H9 (cell line): ENCODE results near the gene TSR1. TPM values are rescaled to one million over a fixed set of nuclear protein-coding genes. Genes with fewer than 3 reads are reported as not detected.

Experiments
- DNase-seq: peaks from one replicate; pipeline ENCODE4 v3.0.0-alpha.2; 2017
- H2AFZ ChIP-seq: one replicate; pipeline ENCODE4 v1.6.1; 2013; ENCODE audit warnings: mild to moderate bottlenecking, low read length, control low read depth, moderate library complexity
- H2AK5ac ChIP-seq: 2 replicates; pipeline ENCODE4 v1.6.1; 2013; ENCODE audit warnings: low read length, control low read depth, mixed read lengths; ENCODE audit not compliant: insufficient read length
- H2BK120ac ChIP-seq: one replicate; pipeline ENCODE4 v1.6.1; 2013; ENCODE audit warnings: low read depth, mild to moderate bottlenecking, low read length, control low read depth, inconsistent platforms; ENCODE audit not compliant: poor library complexity, severe bottlenecking
- H2BK12ac ChIP-seq: 2 replicates; pipeline ENCODE4 v1.6.1; 2013; ENCODE audit warnings: low read length, control low read depth, mixed read lengths, low read depth; ENCODE audit not compliant: insufficient read length
- H2BK15ac ChIP-seq: 2 replicates; pipeline ENCODE4 v1.6.1; 2013; ENCODE audit warnings: low read depth, low read length, control low read depth
- H2BK20ac ChIP-seq: one replicate; pipeline ENCODE4 v1.6.1; 2013; ENCODE audit warnings: low read depth, mild to moderate bottlenecking, low read length, control low read depth, inconsistent platforms; ENCODE audit not compliant: poor library complexity, severe bottlenecking
- H2BK5ac ChIP-seq: 2 replicates; pipeline ENCODE4 v1.6.1; 2013; ENCODE audit warnings: low read length, control low read depth, mixed read lengths; ENCODE audit not compliant: insufficient read length
- H3K14ac ChIP-seq: 2 replicates; pipeline ENCODE4 v1.6.1; 2013; ENCODE audit warnings: low read length, control low read depth; ENCODE audit not compliant: insufficient read depth
- H3K18ac ChIP-seq: 2 replicates; pipeline ENCODE4 v1.6.1; 2013; ENCODE audit warnings: low read depth, mild to moderate bottlenecking, mixed read lengths, low read length, control low read depth; ENCODE audit not compliant: insufficient read length
- H3K23ac ChIP-seq: 2 replicates; pipeline ENCODE4 v1.6.1; 2013; ENCODE audit warnings: low read length, control low read depth, mixed read lengths, low read depth; ENCODE audit not compliant: insufficient read length
- H3K23me2 ChIP-seq: 2 replicates; pipeline ENCODE4 v1.6.1; 2013; ENCODE audit warnings: low read depth, mild to moderate bottlenecking, mixed read lengths, low read length, control low read depth; ENCODE audit not compliant: insufficient read length, poor library complexity, severe bottlenecking
- H3K27ac ChIP-seq: 2 replicates; pipeline ENCODE4 v1.5.1; 2013; ENCODE audit warnings: low read length, control low read depth, mixed read lengths, low read depth; ENCODE audit not compliant: insufficient read length
- H3K27me3 ChIP-seq: 2 replicates; pipeline ENCODE4 v1.6.1; 2013; ENCODE audit warnings: low read length, control low read depth, inconsistent platforms; ENCODE audit not compliant: insufficient read depth
- H3K4ac ChIP-seq: 2 replicates; pipeline ENCODE4 v1.6.1; 2013; ENCODE audit warnings: low read depth, mild to moderate bottlenecking, control low read depth, inconsistent platforms, low read length, moderate library complexity
- H3K4me1 ChIP-seq: 2 replicates; pipeline ENCODE4 v1.6.1; 2013; ENCODE audit warnings: low read length, control low read depth, inconsistent platforms; ENCODE audit not compliant: insufficient read depth
- H3K4me2 ChIP-seq: 2 replicates; pipeline ENCODE4 v1.6.1; 2013; ENCODE audit warnings: low read length, control low read depth, mixed read lengths; ENCODE audit not compliant: insufficient read length, insufficient read depth
- H3K56ac ChIP-seq: 2 replicates; pipeline ENCODE4 v1.6.1; 2013; ENCODE audit warnings: low read depth, mild to moderate bottlenecking, mixed read lengths, low read length, control low read depth; ENCODE audit not compliant: insufficient read length
- H3K79me1 ChIP-seq: 2 replicates; pipeline ENCODE4 v1.6.1; 2013; ENCODE audit warnings: low read depth, mild to moderate bottlenecking, moderate library complexity, low read length, control low read depth, inconsistent platforms; ENCODE audit not compliant: insufficient read depth, poor library complexity, severe bottlenecking
- H3K79me2 ChIP-seq: 2 replicates; pipeline ENCODE4 v1.6.1; 2013; ENCODE audit warnings: low read length, control low read depth, inconsistent platforms; ENCODE audit not compliant: insufficient read depth
- H3K9ac ChIP-seq: 2 replicates; pipeline ENCODE4 v1.6.1; 2013; ENCODE audit warnings: low read length, control low read depth, mixed read lengths; ENCODE audit not compliant: insufficient read length; ENCODE audit errors: extremely low read depth
- H3K9me3 ChIP-seq: one replicate; pipeline ENCODE4 v1.6.1; 2013; ENCODE audit warnings: low read depth, low read length, inconsistent platforms; ENCODE audit not compliant: control insufficient read depth
- H3T11ph ChIP-seq: one replicate; pipeline ENCODE4 v1.6.1; 2013; ENCODE audit warnings: mild to moderate bottlenecking, low read length, control low read depth, inconsistent platforms
- H4K20me1 ChIP-seq: one replicate; pipeline ENCODE4 v1.6.1; 2013; ENCODE audit not compliant: control insufficient read depth, insufficient read length, insufficient read depth
- H4K5ac ChIP-seq: 2 replicates; pipeline ENCODE4 v1.6.1; 2013; ENCODE audit warnings: low read depth, mild to moderate bottlenecking, mixed read lengths, low read length, control low read depth; ENCODE audit not compliant: insufficient read length
- H4K8ac ChIP-seq: replicated peaks from 2 replicates; pipeline ENCODE4 v1.6.1; 2013; ENCODE audit warnings: low read length, control low read depth, mixed read lengths, low read depth; ENCODE audit not compliant: insufficient read length
- H4K91ac ChIP-seq: 2 replicates; pipeline ENCODE4 v1.6.1; 2013; ENCODE audit warnings: low read depth, mild to moderate bottlenecking, moderate library complexity, mixed read lengths, low read length, control low read depth; ENCODE audit not compliant: insufficient read length
- H3K27ac Mint-ChIP-seq, 3 experiments: 2 replicates in 2 of 3; 3 replicates in 1 of 3; pipeline ENCODE4 v1.8.0; 2020 to 2021; ENCODE audit warnings: mixed read lengths in 3 of 3, mild to moderate bottlenecking in 1 of 3, moderate library complexity in 1 of 3
- H3K27me3 Mint-ChIP-seq: 2 replicates; pipeline ENCODE4 v1.8.0; 2021; ENCODE audit warnings: low read depth, mild to moderate bottlenecking, moderate library complexity, mixed read lengths
- H3K36me3 Mint-ChIP-seq, 3 experiments: 2 replicates in 2 of 3; 3 replicates in 1 of 3; pipeline ENCODE4 v1.8.0; 2020 to 2021; ENCODE audit warnings: low read depth in 3 of 3, mixed read lengths in 3 of 3; ENCODE audit not compliant: insufficient read depth in 1 of 3
- H3K4me1 Mint-ChIP-seq, 2 experiments: 2 replicates each; pipeline ENCODE4 v1.8.0; 2020; ENCODE audit warnings: mixed read lengths in 2 of 2
- H3K4me3 Mint-ChIP-seq, 2 experiments: 2 replicates in 1 of 2; 3 replicates in 1 of 2; pipeline ENCODE4 v1.8.0; 2020 to 2021; ENCODE audit warnings: mild to moderate bottlenecking in 2 of 2, mixed read lengths in 2 of 2, moderate library complexity in 1 of 2
- H3K9me3 Mint-ChIP-seq, 2 experiments: 2 replicates in 1 of 2; 3 replicates in 1 of 2; pipeline ENCODE4 v1.8.0; 2020; ENCODE audit warnings: mild to moderate bottlenecking in 2 of 2, mixed read lengths in 2 of 2, moderate library complexity in 1 of 2
- WGBS: extraction: QIAGEN DNeasy Blood & Tissue Kit; methylation state at CpG from one replicate; pipeline ENCODE4 v1.1.7; 2013; ENCODE audit warnings: missing lambda C conversion rate, low lambda C conversion rate, mixed read lengths; ENCODE audit not compliant: insufficient read length; ENCODE audit errors: extremely low coverage; 5-methylcytosine and 5-hydroxymethylcytosine counted together
- total RNA-seq: library from RNA; stranded (reverse); gene quantifications from 2 replicates; pipeline ENCODE4 v1.2.1, GENCODE V29; 2021
- TF ChIP-seq, protein P1 (sequence below): fragments of 200-600 bp; sonication (generic); conservative IDR thresholded peaks from 3 replicates; pipeline ENCODE4 v1.8.0; 2021; ENCODE audit warnings: antibody characterized with exemption, mild to moderate bottlenecking

TSR1 gene
- total RNA-seq, 1 experiment from 2014 or later, result 81.1 TPM

- H3K4me2 ChIP-seq, result no peak overlapping the region
- H3K23ac ChIP-seq, result no peak overlapping the region
- no peak overlapping the region for H2BK20ac ChIP-seq
- H3K18ac ChIP-seq, result no peak overlapping the region
- no peak overlapping the region for H2BK120ac ChIP-seq
- H3K9me3 ChIP-seq, result no peaks in the 10 kb centered on the region
- H4K5ac ChIP-seq, result no peak overlapping the region
- no peak overlapping the region for H2AK5ac ChIP-seq
- H4K8ac ChIP-seq, result no peak overlapping the region
- no peak overlapping the region for H4K91ac ChIP-seq
- H2BK15ac ChIP-seq, result no peak overlapping the region
- no peak overlapping the region for H3K9ac ChIP-seq
- no peak overlapping the region for H2BK12ac ChIP-seq
- H3K4me1 Mint-ChIP-seq, result no peaks in the 10 kb centered on the region
- no peaks in the 10 kb centered on the region for H3K27me3 Mint-ChIP-seq
- H3K4me3 Mint-ChIP-seq, result no peak overlapping the region
- no peak overlapping the region for H3K27ac ChIP-seq
- no peaks in the 10 kb centered on the region for H3K9me3 Mint-ChIP-seq
- DNase-seq, result no peak
- TF ChIP-seq, protein P1, sequence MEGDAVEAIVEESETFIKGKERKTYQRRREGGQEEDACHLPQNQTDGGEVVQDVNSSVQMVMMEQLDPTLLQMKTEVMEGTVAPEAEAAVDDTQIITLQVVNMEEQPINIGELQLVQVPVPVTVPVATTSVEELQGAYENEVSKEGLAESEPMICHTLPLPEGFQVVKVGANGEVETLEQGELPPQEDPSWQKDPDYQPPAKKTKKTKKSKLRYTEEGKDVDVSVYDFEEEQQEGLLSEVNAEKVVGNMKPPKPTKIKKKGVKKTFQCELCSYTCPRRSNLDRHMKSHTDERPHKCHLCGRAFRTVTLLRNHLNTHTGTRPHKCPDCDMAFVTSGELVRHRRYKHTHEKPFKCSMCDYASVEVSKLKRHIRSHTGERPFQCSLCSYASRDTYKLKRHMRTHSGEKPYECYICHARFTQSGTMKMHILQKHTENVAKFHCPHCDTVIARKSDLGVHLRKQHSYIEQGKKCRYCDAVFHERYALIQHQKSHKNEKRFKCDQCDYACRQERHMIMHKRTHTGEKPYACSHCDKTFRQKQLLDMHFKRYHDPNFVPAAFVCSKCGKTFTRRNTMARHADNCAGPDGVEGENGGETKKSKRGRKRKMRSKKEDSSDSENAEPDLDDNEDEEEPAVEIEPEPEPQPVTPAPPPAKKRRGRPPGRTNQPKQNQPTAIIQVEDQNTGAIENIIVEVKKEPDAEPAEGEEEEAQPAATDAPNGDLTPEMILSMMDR, result no peak
- H4K20me1 ChIP-seq, result no peaks in the 10 kb centered on the region
- no peak overlapping the region for H3K4ac ChIP-seq
- no peaks in the 10 kb centered on the region for H3K27me3 ChIP-seq
- H3K27ac Mint-ChIP-seq, result no peak overlapping the region
- H3T11ph ChIP-seq, result no peak overlapping the region
- no peak overlapping the region for H2BK5ac ChIP-seq
- H3K23me2 ChIP-seq, result no peaks in the 10 kb centered on the region
- no peak overlapping the region for H3K56ac ChIP-seq
- H2AFZ ChIP-seq, result no peak overlapping the region
- no peaks in the 10 kb centered on the region for H3K79me2 ChIP-seq
- no CpG with 5 or more reads among the region's 9 CpGs for WGBS
- no peak overlapping the region for H3K14ac ChIP-seq
- H3K79me1 ChIP-seq, result no peaks in the 10 kb centered on the region
- peaks cover 16 to 49% (median 30%) of the 10 kb centered on the region in 3 experiments; a peak in 6 of 7 replicates for H3K36me3 Mint-ChIP-seq
- no peaks in the 10 kb centered on the region for H3K4me1 ChIP-seq
Measured at GRCh38 chr17:2277429-2278170, 58.7 kb downstream of the TSR1 start.
